Neural progenitor cell (in vitro differentiated cells): ENCODE measurements around the gene PTGER1. TPM values are rescaled to one million over a fixed set of nuclear protein-coding genes. Genes with fewer than 3 reads are reported as not detected.

Experiments
- DNase-seq: peaks from one replicate; pipeline ENCODE4 v3.0.0-alpha.2; 2016; ENCODE audit warnings: low spot score
- H2AFZ ChIP-seq: fragments of 200-600 bp; sonication (generic); replicated peaks from 2 replicates; pipeline ENCODE4 v1.6.1; 2016; ENCODE audit warnings: antibody characterized with exemption
- H3F3A ChIP-seq: fragments of 200-600 bp; sonication (generic); 2 replicates; pipeline ENCODE4 v1.6.1; 2016; ENCODE audit warnings: antibody characterized with exemption, low read depth
- H3K27ac ChIP-seq: fragments of 200-600 bp; sonication (generic); 2 replicates; pipeline ENCODE4 v1.5.1; 2016; ENCODE audit warnings: mild to moderate bottlenecking
- H3K27me3 ChIP-seq: fragments of 200-600 bp; sonication (generic); 2 replicates; pipeline ENCODE4 v1.6.1; 2016; ENCODE audit warnings: mild to moderate bottlenecking, moderate library complexity
- H3K36me3 ChIP-seq: fragments of 200-600 bp; sonication (generic); 2 replicates; pipeline ENCODE4 v1.5.1; 2016
- H3K4me1 ChIP-seq: fragments of 200-600 bp; sonication (generic); 2 replicates; pipeline ENCODE4 v1.6.1; 2016; ENCODE audit warnings: mixed run types
- H3K4me2 ChIP-seq: fragments of 200-600 bp; sonication (generic); 2 replicates; pipeline ENCODE4 v1.6.1; 2016
- H3K4me3 ChIP-seq: fragments of 200-600 bp; sonication (generic); 2 replicates; pipeline ENCODE4 v1.5.1; 2016
- H3K79me2 ChIP-seq: fragments of 200-600 bp; sonication (generic); 2 replicates; pipeline ENCODE4 v1.6.1; 2016; ENCODE audit warnings: low read depth
- H3K9ac ChIP-seq: fragments of 200-600 bp; sonication (generic); 2 replicates; pipeline ENCODE4 v1.6.1; 2016
- H3K9me3 ChIP-seq: fragments of 200-600 bp; sonication (generic); 2 replicates; pipeline ENCODE4 v1.5.1; 2016; ENCODE audit warnings: low read depth
- H4K20me1 ChIP-seq: fragments of 200-600 bp; sonication (generic); 2 replicates; pipeline ENCODE4 v1.6.1; 2016; ENCODE audit warnings: low read depth
- H3K27ac Mint-ChIP-seq: 3 replicates; pipeline ENCODE4 v1.8.0; 2021; ENCODE audit warnings: mixed read lengths
- H3K27me3 Mint-ChIP-seq: 2 replicates; pipeline ENCODE4 v1.8.0; 2022; ENCODE audit warnings: low read depth, mild to moderate bottlenecking, inconsistent platforms, moderate library complexity, mixed read lengths; ENCODE audit not compliant: insufficient read depth
- H3K36me3 Mint-ChIP-seq: 3 replicates; pipeline ENCODE4 v1.8.0; 2021; ENCODE audit warnings: mixed read lengths
- H3K4me1 Mint-ChIP-seq: 3 replicates; pipeline ENCODE4 v1.8.0; 2021; ENCODE audit warnings: mixed read lengths
- H3K4me3 Mint-ChIP-seq: 3 replicates; pipeline ENCODE4 v1.8.0; 2021; ENCODE audit warnings: mild to moderate bottlenecking, moderate library complexity, mixed read lengths
- H3K9me3 Mint-ChIP-seq: 3 replicates; pipeline ENCODE4 v1.8.0; 2020; ENCODE audit warnings: mixed read lengths
- EZH2 ChIP-seq: fragments of 200-600 bp; sonication (generic); IDR thresholded peaks from 2 replicates; pipeline ENCODE4 v1.6.1; 2017; ENCODE audit warnings: antibody characterized with exemption, mild to moderate bottlenecking, moderate library complexity
- EZH2phosphoT487 ChIP-seq: fragments of 200-600 bp; sonication (generic); IDR thresholded peaks from 2 replicates; pipeline ENCODE4 v1.6.1; 2017; ENCODE audit warnings: antibody characterized with exemption
- total RNA-seq: library from RNA; depleted of rRNA; stranded (reverse); fragments of >200 nt; gene quantifications from 2 replicates; pipeline ENCODE4 v1.2.3, GENCODE V29; 2015; ENCODE audit warnings: low replicate concordance
- TF ChIP-seq, protein P1 (sequence below): fragments of 200-600 bp; sonication (generic); IDR thresholded peaks from 2 replicates; pipeline ENCODE4 v1.5.1; 2017; ENCODE audit warnings: antibody characterized with exemption, mild to moderate bottlenecking

The PTGER1 gene
- total RNA-seq, 1 donor from 2014 or later = not detected

DNA sequence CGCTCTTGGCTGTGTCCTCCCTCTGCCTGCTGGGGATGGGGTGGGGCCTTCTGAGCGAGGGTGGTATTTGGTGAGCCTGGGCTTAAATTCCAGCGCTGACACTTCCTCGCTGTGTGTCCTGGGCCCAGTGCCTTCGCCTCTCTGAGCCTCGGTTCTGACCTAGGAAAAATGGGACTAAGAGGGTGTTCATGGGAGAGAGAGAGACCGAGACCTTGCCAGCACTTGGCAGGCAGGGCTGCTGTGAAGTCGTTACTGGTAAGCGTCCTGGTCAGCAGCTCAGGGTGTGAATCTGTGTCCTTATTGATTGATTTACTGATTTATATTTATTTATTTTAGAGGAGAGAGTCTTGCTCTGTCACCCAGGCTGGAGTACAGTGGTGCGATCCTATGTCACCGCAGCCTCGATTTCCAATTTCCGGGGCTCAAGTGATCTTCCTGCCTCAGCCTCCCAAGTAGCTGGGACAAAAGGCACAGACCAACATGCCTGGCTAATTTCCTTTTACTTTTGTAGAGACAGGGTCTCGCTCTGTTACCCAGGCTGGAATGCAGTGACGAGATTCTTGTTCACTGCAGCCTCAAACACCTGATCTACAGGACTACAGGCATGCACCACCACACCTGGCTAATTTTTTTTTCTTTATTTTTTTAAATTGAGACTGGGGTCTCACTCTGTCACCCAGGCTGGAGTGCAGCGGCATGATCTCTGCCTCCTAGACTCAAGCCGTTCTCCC is 39.7 kb downstream of the PTGER1 start:
- no peak for DNase-seq
- peaks cover 36% of the 10 kb centered on the region for H4K20me1 ChIP-seq
- no peaks in the 10 kb centered on the region for H3K36me3 ChIP-seq
- no peak overlapping the region for H3K4me2 ChIP-seq
- no peak overlapping the region for H3K27ac ChIP-seq
- peaks cover 10% of the 10 kb centered on the region for H3K4me1 ChIP-seq
- Mint-ChIP-seq H3K9me3 (no peaks in the 10 kb centered on the region), H3K27ac (no peak overlapping the region), H3K4me1 (peaks cover 19% of the 10 kb centered on the region), H3K4me3 (peak overlapping the region; percentile 38), H3K36me3 (no peaks in the 10 kb centered on the region), H3K27me3 (peaks cover 4% of the 10 kb centered on the region)
- no peak overlapping the region for H3K4me3 ChIP-seq
- H3F3A ChIP-seq = peaks cover 34% of the 10 kb centered on the region
- TF ChIP-seq EZH2phosphoT487 (no peak), EZH2 (no peak)
- TF ChIP-seq, protein P1, sequence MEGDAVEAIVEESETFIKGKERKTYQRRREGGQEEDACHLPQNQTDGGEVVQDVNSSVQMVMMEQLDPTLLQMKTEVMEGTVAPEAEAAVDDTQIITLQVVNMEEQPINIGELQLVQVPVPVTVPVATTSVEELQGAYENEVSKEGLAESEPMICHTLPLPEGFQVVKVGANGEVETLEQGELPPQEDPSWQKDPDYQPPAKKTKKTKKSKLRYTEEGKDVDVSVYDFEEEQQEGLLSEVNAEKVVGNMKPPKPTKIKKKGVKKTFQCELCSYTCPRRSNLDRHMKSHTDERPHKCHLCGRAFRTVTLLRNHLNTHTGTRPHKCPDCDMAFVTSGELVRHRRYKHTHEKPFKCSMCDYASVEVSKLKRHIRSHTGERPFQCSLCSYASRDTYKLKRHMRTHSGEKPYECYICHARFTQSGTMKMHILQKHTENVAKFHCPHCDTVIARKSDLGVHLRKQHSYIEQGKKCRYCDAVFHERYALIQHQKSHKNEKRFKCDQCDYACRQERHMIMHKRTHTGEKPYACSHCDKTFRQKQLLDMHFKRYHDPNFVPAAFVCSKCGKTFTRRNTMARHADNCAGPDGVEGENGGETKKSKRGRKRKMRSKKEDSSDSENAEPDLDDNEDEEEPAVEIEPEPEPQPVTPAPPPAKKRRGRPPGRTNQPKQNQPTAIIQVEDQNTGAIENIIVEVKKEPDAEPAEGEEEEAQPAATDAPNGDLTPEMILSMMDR = no peak
- no peak overlapping the region for H2AFZ ChIP-seq
- H3K9me3 ChIP-seq = no peaks in the 10 kb centered on the region
- no peak overlapping the region for H3K9ac ChIP-seq
- peaks cover 18% of the 10 kb centered on the region for H3K27me3 ChIP-seq
- H3K79me2 ChIP-seq = peaks cover 43% of the 10 kb centered on the region

DNA sequence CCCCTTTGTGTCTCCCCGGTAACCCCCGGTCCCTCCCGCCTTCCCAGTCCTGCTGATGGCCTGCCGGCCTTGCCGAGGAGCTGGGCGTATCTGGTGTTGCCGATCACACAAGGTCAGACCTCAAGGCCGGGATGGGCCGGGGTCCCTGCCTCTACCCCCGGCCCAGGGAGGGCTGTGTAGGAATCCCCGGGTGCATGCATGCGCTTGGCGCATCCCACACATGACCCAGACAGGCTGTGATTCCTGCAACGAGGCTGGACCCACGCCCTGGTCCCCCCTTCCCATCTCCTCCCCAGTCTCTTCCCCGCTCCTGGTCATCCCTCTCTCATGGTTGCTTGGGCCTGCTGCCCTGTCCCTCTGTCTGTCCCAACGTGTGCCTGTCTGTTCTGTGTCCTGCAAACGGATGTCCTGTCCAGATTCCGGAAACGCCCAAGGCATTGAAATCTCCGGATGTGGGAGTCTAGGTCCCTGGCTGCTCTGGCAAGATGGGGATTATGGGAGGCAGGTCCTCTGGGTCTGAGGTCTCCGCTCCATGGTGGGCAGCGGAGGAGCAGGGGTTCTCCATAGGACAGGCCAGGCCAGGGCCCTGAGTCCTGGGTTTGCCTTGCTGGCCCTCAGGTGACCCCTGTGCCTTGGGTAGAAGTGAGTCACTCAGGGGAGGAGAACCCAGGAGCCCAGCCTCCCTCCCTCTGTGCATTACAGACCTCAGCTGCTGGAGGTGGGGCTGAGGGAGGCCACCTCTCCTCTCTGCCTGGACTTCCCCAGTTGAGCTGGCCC is 40.4 kb downstream of the PTGER1 start:
- H3K79me2 ChIP-seq = peaks cover 43% of the 10 kb centered on the region
- no peak overlapping the region for H3K27ac ChIP-seq

DNA sequence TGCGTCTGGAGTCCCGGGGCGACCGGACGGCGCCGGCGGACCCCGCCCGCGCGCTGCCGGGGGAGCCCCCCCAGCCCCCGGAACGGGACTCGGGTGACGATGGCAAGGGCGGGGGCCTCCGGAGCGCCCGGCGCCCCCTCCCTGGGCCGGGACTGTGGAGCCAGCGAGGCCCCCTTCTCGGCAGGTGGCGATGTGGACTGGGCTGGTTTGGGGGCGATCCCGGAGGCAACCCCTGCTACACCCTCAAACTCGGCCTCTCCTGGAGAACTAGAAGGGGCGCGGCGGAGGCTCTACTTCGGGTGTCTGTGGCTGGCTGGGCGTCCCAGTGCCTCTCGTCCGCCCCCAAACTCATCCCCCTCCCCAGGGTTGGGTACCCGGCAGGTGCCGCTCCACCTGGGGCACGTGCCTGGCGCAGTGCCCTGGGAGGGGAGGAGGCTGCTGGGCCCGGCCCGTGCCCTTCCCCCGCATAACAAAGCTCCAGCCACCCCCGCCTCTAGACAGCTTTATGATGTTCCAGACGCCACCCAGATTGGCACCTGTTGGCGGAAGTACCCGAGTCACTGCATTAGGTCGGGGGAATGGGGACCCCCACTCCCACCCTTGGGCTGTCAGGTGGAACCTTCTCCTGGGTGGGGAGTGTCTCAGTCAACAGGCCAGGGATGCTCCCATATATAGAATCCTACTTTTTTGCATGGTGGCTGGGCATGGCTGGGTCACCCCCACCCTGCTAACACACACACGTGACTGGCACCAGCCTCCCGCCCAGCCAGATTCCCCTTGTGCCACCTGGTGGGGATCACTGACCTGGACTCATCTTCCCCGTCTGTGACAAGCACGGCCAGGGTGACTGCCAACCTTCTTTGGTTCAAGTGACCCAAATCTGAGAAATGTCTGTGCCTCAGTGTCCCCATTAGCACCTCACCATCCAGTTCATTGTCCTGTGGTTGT is 41.3 kb downstream of the PTGER1 start:
- H3K27ac Mint-ChIP-seq = no peak overlapping the region
- Histone ChIP-seq H3K4me1 (peaks cover 10% of the 10 kb centered on the region), H3K9me3 (no peaks in the 10 kb centered on the region), H3F3A (peaks cover 34% of the 10 kb centered on the region), H3K4me2 (peak overlapping the region; percentile 99), H3K9ac (peak overlapping the region; percentile 88), H3K36me3 (no peaks in the 10 kb centered on the region), H4K20me1 (peaks cover 36% of the 10 kb centered on the region), H3K27me3 (peaks cover 19% of the 10 kb centered on the region), H3K27ac (no peak overlapping the region), H3K79me2 (peaks cover 35% of the 10 kb centered on the region), H2AFZ (no peak overlapping the region), H3K4me3 (peak overlapping the region; percentile 94)
- H3K36me3 Mint-ChIP-seq = no peaks in the 10 kb centered on the region
- peaks cover 7% of the 10 kb centered on the region for H3K27me3 Mint-ChIP-seq
- peaks cover 14% of the 10 kb centered on the region for H3K4me1 Mint-ChIP-seq
- peak; percentile 48 for DNase-seq
- H3K9me3 Mint-ChIP-seq = no peaks in the 10 kb centered on the region
- TF ChIP-seq EZH2 = no peak
- no peak for TF ChIP-seq EZH2phosphoT487
- TF ChIP-seq, protein P1 = no peak
- H3K4me3 Mint-ChIP-seq = peak overlapping the region; percentile 81

More for the DNA sequence above, 40.4 kb downstream of the PTGER1 start:
- peak overlapping the region; percentile 81 for H3K4me3 Mint-ChIP-seq
- H3K4me2 ChIP-seq = peak overlapping the region; percentile 99
- TF ChIP-seq, protein P1 = no peak
- TF ChIP-seq EZH2phosphoT487 (no peak), EZH2 (no peak)
- H4K20me1 ChIP-seq = peaks cover 36% of the 10 kb centered on the region
- peaks cover 34% of the 10 kb centered on the region for H3F3A ChIP-seq
- peaks cover 10% of the 10 kb centered on the region for H3K4me1 ChIP-seq
- DNase-seq = no peak
- H3K36me3 Mint-ChIP-seq = no peaks in the 10 kb centered on the region
- H3K4me1 Mint-ChIP-seq = peaks cover 19% of the 10 kb centered on the region
- H3K27ac Mint-ChIP-seq = peak overlapping the region; percentile 77
- peak overlapping the region; percentile 94 for H3K4me3 ChIP-seq
- no peaks in the 10 kb centered on the region for H3K9me3 ChIP-seq
- no peaks in the 10 kb centered on the region for H3K9me3 Mint-ChIP-seq
- H3K27me3 ChIP-seq = peaks cover 19% of the 10 kb centered on the region
- H2AFZ ChIP-seq = no peak overlapping the region
- peaks cover 7% of the 10 kb centered on the region for H3K27me3 Mint-ChIP-seq
- no peak overlapping the region for H3K9ac ChIP-seq
- H3K36me3 ChIP-seq = no peaks in the 10 kb centered on the region
